Loucy (cell line): ENCODE results near the gene MST1R.

Experiments
- CTCF ChIP-seq: fragments of 200-600 bp; sonication (generic); conservative IDR thresholded peaks from 2 replicates; pipeline ENCODE4 v1.5.1; 2014; ENCODE audit warnings: mild to moderate bottlenecking, antibody characterized with exemption, low read length
- EZH2phosphoT487 ChIP-seq: fragments of 200-600 bp; IDR thresholded peaks from 2 replicates; pipeline ENCODE4 v1.6.1; 2018; ENCODE audit warnings: antibody characterized with exemption, mild to moderate bottlenecking, moderate library complexity, borderline replicate concordance

- no peak for TF ChIP-seq CTCF
- no peak for TF ChIP-seq EZH2phosphoT487
These were observed 38.4 kb downstream of the MST1R start for GRCh38 chr3:49865198-49865784.
